CD4-positive, alpha-beta T cell (primary cell): Measurements from ENCODE around the gene MUC4. TPM values are rescaled to one million over a fixed set of nuclear protein-coding genes. Genes with fewer than 3 reads are reported as not detected.

Source experiments
- ATAC-seq: fragments of 200-7000 bp; cut with Tn5 transposase; one replicate; pipeline ENCODE4 v1.10.0; 2022; ENCODE audit warnings: mild to moderate bottlenecking; ENCODE audit not compliant: poor library complexity
- CTCF ChIA-PET: fragments of 350-600 bp; sonication (Branson Sonifier 250); formaldehyde crosslinking; loops from one replicate; lab custom pipeline; 2021; ENCODE audit warnings: antibody characterized with exemption, inconsistent platforms; lab: Charles Lee
- POLR2A ChIA-PET: fragments of 350-600 bp; sonication (Branson Sonifier 250); formaldehyde crosslinking; loops from one replicate; lab custom pipeline; 2021; ENCODE audit warnings: antibody characterized with exemption, inconsistent platforms; lab: Charles Lee
- DNase-seq, 14 experiments: peaks; one replicate each; pipeline ENCODE4 v3.0.0-alpha.2; 2013 to 2020; ENCODE audit warnings: mixed read lengths in 2 of 14
- H3K27ac ChIP-seq, 2 donors: one replicate each; pipeline versions ENCODE4 v1.5.1 to v1.7.0; 2013; ENCODE audit warnings: low read length in 2 of 2, low read depth in 1 of 2, mild to moderate bottlenecking in 1 of 2
- H3K27me3 ChIP-seq, 2 experiments: 1 replicate in 1 of 2; 2 replicates in 1 of 2; pipeline versions ENCODE4 v1.6.1 to v1.7.0; 2013; ENCODE audit warnings: low read length in 2 of 2, control low read depth in 1 of 2, mild to moderate bottlenecking in 1 of 2, moderate library complexity in 1 of 2; ENCODE audit not compliant: insufficient read depth in 2 of 2, control insufficient read depth in 1 of 2
- H3K36me3 ChIP-seq: one replicate; pipeline ENCODE4 v1.6.1; 2013; ENCODE audit warnings: low read length, control low read depth; ENCODE audit not compliant: insufficient read depth
- H3K4me1 ChIP-seq: one replicate; pipeline ENCODE4 v1.6.1; 2013; ENCODE audit warnings: low read length, control low read depth; ENCODE audit not compliant: insufficient read depth
- H3K4me3 ChIP-seq: one replicate; pipeline ENCODE4 v1.5.1; 2013; ENCODE audit warnings: mild to moderate bottlenecking, low read length, moderate library complexity
- H3K9me3 ChIP-seq, 2 experiments: 1 replicate in 1 of 2; 2 replicates in 1 of 2; pipeline versions ENCODE4 v1.6.1 to v1.7.0; 2013; ENCODE audit warnings: low read length in 2 of 2, mild to moderate bottlenecking in 2 of 2, control low read depth in 1 of 2, moderate library complexity in 1 of 2; ENCODE audit not compliant: control insufficient read depth in 1 of 2, insufficient read depth in 1 of 2
- H3K27ac Mint-ChIP-seq: one replicate; pipeline ENCODE4 v1.8.0; 2020; ENCODE audit warnings: mixed read lengths
- H3K27me3 Mint-ChIP-seq: one replicate; pipeline ENCODE4 v1.8.0; 2021; ENCODE audit warnings: mixed read lengths
- H3K36me3 Mint-ChIP-seq: one replicate; pipeline ENCODE4 v1.8.0; 2021; ENCODE audit warnings: low read depth, mixed read lengths
- H3K4me1 Mint-ChIP-seq: one replicate; pipeline ENCODE4 v1.8.0; 2021; ENCODE audit warnings: low read depth, mixed read lengths
- H3K4me3 Mint-ChIP-seq: one replicate; pipeline ENCODE4 v1.8.0; 2020; ENCODE audit warnings: mild to moderate bottlenecking, mixed read lengths
- H3K9me3 Mint-ChIP-seq: one replicate; pipeline ENCODE4 v1.8.0; 2020; ENCODE audit warnings: mixed read lengths
- intact Hi-C, 2 experiments: fragments of 100-400 bp; cut with DNase I in 1 of 2; cut with micrococcal nuclease in 1 of 2; formaldehyde crosslinking; loops; one replicate each; pipeline versions ENCODE4 v1.15.1 to v1.9.0; 2023 to 2025; cut with DNase I, micrococcal nuclease
- total RNA-seq, 174 experiments: library from RNA in 2 of 174; stranded (reverse) in 2 of 174; gene quantifications; one replicate each; pipeline ENCODE4 v1.2.3 and lab custom pipeline; 2021 to 2026
- TF ChIP-seq, protein P1 (sequence below): fragments of 200-600 bp; IDR thresholded peaks from one replicate; pipeline ENCODE4 v1.8.0; 2022; ENCODE audit warnings: antibody characterized with exemption, mild to moderate bottlenecking

The MUC4 gene
- total RNA-seq, 2 experiments from 2014 or later, result not detected

DNA sequence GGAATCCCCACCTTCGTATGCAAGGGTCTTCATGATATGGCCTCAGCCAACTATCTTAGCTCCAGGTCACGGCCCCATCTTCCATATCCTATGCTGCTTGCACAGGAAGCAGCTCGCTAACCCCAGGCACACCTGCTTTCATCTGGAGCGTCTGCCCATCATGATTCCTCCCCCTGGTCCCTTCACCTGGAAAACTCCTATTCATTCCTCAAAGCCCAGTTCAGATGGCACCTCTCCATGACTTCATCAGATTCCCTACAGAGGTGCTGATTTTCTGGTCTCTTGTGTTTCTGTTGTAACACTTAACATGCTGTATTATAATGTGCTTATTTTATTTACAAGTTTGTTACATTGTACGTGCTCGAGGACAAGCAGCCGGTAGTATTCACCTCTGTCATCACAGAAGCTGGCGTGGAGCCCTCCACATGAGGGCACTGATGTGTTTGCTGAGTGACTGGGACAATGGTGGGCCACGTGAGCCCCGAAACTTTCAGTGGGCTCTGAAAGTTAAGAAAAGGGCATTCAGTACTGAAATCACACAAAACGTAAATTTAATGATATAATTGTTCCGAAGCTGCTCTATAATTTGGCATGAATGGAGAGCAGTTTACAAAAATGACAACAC lies 74.8 kb downstream of the MUC4 start:
- DNase-seq, result peak in 1 of 14 experiments; percentile 12
- ChIA-PET POLR2A (no interaction called here), CTCF (interaction anchor here (1.0 kb wide), 1 partner anchor 11 kb away, joined by 5 read pairs; no protein-coding TSS in a partner anchor)
- no peak for ATAC-seq
- Histone ChIP-seq H3K4me1 (no peaks in the 10 kb centered on the region), H3K27me3 (no peaks in the 10 kb centered on the region), H3K36me3 (peaks cover 8% of the 10 kb centered on the region), H3K4me3 (no peak overlapping the region), H3K9me3 (peaks cover 0 to 9% of the 10 kb centered on the region in 2 experiments), H3K27ac (no peak overlapping the region)
- intact Hi-C loops, result no loop called here
- H3K4me3 Mint-ChIP-seq, result no peak overlapping the region
- no peaks in the 10 kb centered on the region for H3K9me3 Mint-ChIP-seq
- no peak overlapping the region for H3K27ac Mint-ChIP-seq
- H3K27me3 Mint-ChIP-seq, result peaks cover 3% of the 10 kb centered on the region
- H3K36me3 Mint-ChIP-seq, result peaks cover 16% of the 10 kb centered on the region
- TF ChIP-seq, protein P1, sequence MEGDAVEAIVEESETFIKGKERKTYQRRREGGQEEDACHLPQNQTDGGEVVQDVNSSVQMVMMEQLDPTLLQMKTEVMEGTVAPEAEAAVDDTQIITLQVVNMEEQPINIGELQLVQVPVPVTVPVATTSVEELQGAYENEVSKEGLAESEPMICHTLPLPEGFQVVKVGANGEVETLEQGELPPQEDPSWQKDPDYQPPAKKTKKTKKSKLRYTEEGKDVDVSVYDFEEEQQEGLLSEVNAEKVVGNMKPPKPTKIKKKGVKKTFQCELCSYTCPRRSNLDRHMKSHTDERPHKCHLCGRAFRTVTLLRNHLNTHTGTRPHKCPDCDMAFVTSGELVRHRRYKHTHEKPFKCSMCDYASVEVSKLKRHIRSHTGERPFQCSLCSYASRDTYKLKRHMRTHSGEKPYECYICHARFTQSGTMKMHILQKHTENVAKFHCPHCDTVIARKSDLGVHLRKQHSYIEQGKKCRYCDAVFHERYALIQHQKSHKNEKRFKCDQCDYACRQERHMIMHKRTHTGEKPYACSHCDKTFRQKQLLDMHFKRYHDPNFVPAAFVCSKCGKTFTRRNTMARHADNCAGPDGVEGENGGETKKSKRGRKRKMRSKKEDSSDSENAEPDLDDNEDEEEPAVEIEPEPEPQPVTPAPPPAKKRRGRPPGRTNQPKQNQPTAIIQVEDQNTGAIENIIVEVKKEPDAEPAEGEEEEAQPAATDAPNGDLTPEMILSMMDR, result no peak
- H3K4me1 Mint-ChIP-seq, result no peaks in the 10 kb centered on the region

GRCh38 chr3:195735036-195735695 lies 76.6 kb downstream of the MUC4 start:
- intact Hi-C loops, result no loop called here
- H3K27me3 ChIP-seq, result no peaks in the 10 kb centered on the region
- H3K36me3 ChIP-seq, result peaks cover 8% of the 10 kb centered on the region
- Mint-ChIP-seq H3K4me1 (no peaks in the 10 kb centered on the region), H3K27ac (no peak overlapping the region), H3K27me3 (no peaks in the 10 kb centered on the region), H3K4me3 (no peak overlapping the region), H3K36me3 (peaks cover 16% of the 10 kb centered on the region), H3K9me3 (no peaks in the 10 kb centered on the region)
- peaks cover 0 to 5% of the 10 kb centered on the region in 2 experiments for H3K9me3 ChIP-seq
- CTCF ChIA-PET, result no interaction called here
- peak in 1 of 14 experiments; percentile 16 for DNase-seq
- no peak overlapping the region for H3K4me3 ChIP-seq
- no peak for ATAC-seq
- POLR2A ChIA-PET, result no interaction called here
- TF ChIP-seq, protein P1, result no peak
- no peaks in the 10 kb centered on the region for H3K4me1 ChIP-seq
- H3K27ac ChIP-seq, result no peak overlapping the region

DNA sequence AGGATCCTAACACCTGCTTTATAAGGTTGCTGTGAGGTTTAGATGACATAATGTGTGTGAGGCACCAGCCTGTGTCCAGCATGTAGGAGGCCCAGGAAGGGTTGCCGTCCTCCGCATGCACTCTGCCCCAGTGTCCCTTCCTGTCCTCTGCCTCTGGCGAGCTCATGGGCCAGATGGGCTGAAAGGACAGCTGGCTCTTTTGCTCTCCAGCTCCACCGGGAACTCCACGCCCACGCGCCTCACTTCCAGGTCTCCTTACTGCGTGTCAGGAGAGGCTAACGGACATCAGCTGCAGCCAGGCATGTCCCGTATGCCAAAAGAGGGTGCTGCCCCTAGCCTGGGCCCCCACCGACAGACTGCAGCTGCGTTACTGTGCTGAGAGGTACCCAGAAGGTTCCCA lies 78.8 kb downstream of the MUC4 start:
- CTCF ChIA-PET, result no interaction called here
- H3K27me3 Mint-ChIP-seq, result no peaks in the 10 kb centered on the region
- H3K9me3 ChIP-seq, result no peaks in the 10 kb centered on the region
- no peak overlapping the region for H3K27ac ChIP-seq
- H3K36me3 Mint-ChIP-seq, result peaks cover 16% of the 10 kb centered on the region
- H3K4me1 ChIP-seq, result no peaks in the 10 kb centered on the region
- no peaks in the 10 kb centered on the region for H3K9me3 Mint-ChIP-seq
- H3K36me3 ChIP-seq, result peaks cover 8% of the 10 kb centered on the region
- intact Hi-C loops, result no loop called here
- ATAC-seq (no peak), DNase-seq (peak in 1 of 14 experiments; percentile 27)
- H3K27me3 ChIP-seq, result no peaks in the 10 kb centered on the region
- POLR2A ChIA-PET, result no interaction called here
- TF ChIP-seq, protein P1, result no peak
- no peak overlapping the region for H3K4me3 Mint-ChIP-seq
- H3K4me3 ChIP-seq, result no peak overlapping the region
- H3K4me1 Mint-ChIP-seq, result no peaks in the 10 kb centered on the region
- H3K27ac Mint-ChIP-seq, result no peak overlapping the region
